GM18526 (cell line): Measurements from ENCODE around the gene CDC42BPA.

Source experiments
- POLR2A ChIP-seq: IDR thresholded peaks from 3 replicates; pipeline ENCODE4 v1.6.1; 2011; ENCODE audit not compliant: insufficient read length; ENCODE audit errors: extremely low read depth

Gene CDC42BPA

DNA sequence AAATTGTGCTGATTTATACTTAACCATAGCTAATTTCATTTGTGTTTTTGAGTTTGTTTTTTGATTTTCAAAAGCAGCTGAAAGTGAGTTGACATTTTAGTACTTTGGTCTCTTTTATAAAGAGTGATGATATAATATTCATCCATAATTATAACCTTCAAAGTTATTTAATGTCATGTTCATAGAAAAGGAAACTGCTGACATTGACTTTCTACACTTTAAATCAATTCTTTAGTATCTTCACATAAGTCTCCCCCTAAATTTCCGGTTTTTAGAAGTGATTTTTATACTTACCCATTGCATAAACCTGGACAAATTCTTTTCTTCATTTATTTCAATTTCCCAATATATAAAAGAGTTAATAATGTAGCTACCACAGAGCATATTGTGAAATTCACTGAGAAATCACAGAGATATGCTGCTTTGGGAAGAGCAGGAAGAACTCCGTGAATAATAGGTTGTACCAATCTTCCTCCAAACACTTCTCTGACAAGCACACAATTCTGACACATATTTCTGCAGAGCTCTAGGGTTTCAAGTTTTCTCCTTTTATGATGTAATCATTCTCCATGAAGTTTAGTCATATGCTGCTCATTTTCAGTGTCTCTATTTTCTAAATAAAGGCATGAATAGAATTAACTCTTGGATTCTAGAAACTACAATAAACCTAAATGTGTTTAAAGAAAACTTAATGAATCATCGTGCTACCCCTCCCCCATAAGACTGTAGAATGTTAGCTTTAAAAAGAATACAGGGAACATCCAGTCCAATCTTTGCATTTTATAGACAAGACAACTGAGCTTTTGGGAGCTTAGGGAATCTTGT, 25.6 kb upstream of the CDC42BPA start:
- no peak for TF ChIP-seq POLR2A

DNA sequence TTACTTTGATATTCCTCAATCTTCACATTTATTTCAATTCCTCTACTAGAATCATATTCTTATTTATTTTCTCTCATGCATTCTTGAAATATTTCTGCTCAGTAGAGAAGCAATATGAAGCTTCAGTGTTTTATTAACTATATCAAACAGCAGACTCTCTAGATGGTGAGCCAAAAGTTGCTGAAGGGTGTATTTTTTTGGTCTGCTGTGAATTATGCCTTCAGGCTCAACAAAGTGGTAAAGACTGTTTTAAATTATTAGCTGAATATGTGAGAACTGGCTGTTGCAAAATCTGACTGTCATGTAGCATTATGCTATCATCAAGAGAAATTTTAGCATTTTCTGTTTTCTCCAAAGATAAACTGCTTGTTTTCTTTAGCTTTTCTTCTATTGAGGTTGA, 24.9 kb upstream of the CDC42BPA start:
- no peak for TF ChIP-seq POLR2A

DNA sequence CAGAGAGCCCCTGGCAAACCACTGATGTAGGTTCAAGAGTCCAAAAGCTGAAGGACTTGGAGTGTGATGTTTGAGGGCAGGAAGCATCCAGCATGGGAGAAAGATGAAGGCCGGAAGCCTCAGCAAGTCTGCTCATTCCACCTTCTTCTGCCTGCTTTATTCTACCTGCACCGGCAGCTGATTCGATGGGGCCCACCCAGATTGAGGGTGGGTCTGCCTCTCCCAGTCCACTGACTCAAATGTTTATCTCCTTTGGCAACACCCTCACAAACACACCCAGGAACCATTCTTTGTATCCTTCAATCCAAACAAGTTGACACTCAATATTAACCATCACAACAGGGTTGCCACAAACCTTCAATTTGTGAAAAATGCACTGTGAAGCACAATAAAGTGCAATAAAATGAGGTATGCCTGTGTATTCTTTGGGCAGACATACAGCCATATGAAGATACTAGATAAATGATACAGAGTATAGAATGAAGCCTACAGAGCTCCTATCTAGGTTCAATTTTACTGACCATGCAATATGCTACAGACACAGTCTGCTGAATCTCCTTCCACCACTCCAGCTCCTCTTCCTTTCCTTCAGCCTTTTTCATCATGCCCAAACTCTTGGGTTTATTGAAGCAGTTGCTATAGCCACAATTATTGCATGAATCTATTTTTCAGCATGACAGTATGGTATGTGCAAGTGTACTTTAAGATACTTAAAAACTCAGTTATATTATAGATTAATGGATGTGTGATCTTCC, 24.0 kb upstream of the CDC42BPA start:
- TF ChIP-seq POLR2A = no peak

DNA sequence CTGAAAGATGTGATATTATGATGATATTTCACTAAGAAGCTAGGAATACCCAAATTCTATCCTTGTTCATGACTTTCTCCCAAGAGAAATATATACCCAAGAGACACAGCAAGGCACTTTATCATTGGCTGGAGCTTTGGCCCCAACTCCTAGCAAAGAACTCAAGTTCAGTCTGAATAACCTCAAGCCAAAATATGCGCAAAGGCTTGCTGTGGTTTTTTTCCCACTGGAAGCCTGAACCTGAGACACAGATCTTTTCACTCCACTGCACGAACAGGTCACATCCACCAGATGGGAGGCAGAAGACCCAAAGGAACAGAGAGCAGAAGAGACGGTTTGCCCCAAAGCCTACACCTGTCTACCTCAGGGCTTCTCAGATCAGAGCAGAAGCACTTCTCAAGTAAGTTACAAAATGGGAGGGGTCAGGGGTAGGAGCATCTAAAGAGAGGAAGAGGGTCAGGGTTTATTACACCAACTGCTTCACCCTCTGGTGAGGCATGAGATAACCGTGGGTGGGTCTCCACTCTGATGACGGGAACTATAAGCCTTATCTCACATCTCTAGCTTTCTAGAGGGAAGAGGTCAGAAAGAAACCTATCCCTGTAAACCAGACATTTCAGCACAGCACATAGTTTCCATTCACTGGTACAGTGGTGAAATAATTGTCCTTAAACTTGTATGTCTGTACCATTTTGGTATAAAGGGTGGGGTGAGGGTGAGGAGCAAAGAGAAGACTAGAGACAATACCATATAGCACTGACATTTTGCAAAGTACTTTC, 17.1 kb upstream of the CDC42BPA start:
- no peak for TF ChIP-seq POLR2A

DNA sequence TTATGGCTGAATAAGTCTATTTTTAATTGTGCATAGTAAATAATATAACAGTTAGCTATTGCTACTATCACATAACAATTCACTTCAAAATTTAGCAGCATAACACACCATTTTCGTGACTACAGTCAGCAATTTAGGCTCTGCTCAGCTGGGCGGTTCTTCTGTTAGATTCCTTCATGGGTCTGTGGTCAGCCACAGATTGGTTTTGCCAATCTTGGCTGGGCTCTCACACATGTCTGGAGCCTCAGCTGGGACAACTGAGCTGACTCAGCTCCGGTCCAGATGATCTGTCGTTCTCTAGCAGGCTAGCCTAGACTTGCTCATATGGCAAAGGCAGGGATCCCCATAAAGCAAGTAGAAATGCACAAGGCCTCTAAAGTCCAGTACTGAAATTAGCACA, 15.1 kb upstream of the CDC42BPA start:
- no peak for TF ChIP-seq POLR2A

DNA sequence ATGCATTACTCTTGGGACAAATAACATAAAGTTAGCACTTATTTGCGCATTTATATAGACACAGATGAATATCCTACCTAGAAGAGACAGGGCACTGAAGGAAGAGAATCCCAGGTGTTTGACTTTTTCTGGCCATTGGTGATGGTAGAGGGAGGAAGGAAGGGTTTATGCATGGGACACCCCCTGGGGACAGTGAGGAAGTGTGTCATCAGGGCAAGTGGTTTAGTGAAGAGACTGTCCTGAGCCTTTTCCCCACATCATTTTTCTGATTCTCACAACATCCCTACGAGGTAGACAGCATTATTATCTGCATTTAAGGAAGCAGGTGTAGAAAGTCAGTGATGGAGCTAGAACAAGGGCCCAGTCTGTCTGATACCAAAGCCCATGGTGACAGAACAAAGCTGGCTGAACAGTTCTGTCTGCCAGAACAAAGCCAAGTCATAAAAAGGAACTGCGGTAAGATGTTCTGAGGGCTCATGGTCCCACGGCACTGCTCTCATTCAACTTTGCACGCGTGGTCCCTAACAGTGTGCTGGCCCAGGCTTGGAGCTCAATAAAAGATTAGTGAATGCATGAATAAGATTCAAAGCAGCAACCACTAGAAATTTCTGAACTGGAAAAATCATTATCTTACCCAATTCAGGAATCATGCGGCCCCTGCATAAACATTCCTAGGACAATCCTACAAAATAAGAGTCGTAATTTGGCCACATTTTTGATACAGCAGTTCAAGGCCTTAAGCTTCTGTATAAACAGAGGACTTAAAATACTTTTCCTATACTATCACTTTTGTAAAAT, 12.2 kb upstream of the CDC42BPA start:
- TF ChIP-seq POLR2A = no peak

DNA sequence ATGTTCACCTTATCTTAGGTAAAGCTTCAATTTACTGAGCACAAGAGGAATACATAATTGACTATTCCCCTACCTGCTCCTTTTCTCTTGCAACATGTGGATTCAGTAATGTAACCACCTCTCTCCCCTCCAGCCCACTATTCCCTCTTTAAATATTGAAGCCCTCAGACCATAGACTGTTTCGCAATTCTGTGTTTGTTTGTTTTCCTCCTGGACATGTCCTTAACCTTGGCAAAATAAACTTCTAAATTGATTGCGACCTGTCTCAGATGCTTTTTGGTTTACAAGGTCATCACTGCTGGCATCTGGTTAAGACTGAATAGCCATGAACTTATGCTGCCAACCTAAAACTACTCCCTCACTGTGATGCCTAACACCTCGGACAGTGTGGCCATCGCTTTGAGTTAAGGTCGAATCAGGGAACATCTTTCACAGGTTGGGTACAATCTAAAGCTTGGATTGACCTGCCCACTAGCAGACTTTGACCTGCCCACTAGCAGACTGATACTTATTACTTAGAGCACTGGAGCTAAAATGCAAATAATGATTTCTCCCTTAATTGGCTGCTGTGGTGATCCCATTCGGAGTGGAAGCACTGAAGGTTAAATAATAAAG, 10.2 kb upstream of the CDC42BPA start:
- no peak for TF ChIP-seq POLR2A

DNA sequence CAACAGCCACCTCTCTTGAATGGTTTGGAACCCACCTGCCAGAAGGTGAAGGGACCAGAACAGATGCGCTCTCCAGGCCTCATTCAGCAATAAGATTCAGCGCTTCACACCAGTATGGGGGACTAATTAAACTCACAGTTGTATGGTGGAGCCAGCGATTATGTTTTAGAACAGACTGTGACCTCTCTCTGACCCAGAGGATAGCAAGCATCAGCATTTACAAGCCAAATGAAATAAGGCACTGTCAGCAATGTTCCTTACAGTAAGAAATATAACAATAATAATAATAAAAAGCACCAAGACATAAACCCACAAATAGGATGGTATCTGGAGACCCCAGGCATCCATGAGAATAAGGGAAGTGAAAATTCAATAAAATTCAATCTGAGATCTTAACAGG, 6.9 kb upstream of the CDC42BPA start:
- TF ChIP-seq POLR2A = no peak

DNA sequence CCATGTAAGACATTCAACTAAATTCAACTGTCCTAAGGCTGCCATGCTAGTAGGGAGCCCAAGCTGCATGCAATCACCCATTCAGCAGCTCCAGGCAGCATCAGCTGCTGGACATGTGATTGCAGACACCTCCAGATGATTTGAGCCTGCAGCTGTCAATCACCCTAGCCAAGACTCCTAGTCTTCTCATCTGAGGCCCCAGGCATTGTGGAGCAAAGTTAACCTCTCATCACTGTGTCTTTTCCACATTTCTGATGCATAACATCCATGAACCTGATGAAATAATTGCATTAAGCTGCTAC, 5.6 kb upstream of the CDC42BPA start:
- no peak for TF ChIP-seq POLR2A

DNA sequence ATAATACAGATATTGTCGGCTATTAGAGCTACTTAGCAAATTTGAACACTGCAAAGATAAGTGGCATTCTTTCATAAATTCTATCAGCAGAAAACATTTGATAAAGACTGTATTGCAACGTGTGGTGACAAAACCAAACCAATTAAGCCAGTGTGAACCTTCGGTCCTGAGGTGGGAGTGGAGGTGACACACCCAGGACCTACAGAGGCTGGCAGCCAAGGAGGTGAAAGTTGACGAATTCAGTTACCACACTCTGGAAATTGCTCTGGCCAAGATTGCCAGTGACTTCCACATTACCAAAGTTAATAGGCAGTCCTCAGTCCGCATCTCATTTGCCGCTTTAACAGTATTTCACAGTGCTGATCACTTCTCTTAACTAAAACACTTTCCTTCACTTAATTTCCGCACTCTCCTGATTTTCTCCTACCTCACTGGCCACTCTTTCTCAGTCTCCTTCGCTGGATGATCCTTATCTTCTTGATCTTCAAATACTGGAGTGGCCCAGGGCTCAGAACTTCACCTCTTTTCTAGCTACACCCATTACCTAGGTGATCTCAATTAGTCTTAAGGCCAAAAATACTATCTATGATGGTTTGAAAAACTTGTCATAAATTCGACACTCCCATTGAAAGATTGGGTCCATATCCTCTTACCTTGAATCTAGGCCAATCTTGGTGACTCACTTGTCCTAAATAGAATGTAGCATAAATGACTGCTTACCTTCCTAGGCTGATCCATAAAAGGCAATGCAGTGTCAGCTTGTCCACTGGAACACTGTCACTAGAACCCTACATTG, 5.1 kb upstream of the CDC42BPA start:
- TF ChIP-seq POLR2A = no peak

DNA sequence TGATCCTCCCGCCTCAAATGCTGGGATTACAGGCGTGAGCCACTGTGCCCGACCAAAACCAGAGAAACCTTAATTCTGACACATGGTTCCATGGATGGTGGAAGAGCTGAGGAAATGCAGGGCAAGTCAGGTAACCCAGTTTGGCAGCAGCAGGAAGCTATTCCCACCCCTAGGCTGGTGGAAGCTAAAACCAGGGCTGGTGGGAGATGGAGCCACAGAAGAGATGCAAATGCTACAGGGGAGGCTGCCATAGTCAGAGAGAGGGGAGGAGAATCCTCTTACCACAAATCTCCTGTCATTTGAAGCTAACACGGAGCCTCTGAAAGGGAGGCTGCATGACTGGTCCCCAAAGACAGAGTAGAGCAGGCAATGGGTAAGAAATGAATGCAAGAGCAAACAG, 4.1 kb upstream of the CDC42BPA start:
- TF ChIP-seq POLR2A = no peak

DNA sequence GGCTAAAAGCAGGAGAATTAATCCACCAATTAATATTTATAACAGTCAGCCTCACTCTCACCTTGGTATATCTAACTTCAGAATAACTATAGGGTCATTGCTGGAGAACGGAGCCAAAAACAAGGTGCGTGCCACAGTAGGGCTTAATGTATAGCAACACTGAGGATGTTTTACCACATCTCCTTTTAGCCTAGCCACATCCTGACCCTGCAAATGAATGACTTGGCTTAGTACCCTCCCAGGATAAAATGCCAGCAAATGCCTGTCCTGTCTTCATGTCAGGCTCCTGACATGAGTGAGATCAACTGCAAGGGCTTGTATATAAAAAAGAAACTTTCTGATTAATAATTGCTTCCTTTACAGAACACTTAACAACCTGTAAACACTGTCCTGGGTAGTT, 2.7 kb upstream of the CDC42BPA start:
- no peak for TF ChIP-seq POLR2A

DNA sequence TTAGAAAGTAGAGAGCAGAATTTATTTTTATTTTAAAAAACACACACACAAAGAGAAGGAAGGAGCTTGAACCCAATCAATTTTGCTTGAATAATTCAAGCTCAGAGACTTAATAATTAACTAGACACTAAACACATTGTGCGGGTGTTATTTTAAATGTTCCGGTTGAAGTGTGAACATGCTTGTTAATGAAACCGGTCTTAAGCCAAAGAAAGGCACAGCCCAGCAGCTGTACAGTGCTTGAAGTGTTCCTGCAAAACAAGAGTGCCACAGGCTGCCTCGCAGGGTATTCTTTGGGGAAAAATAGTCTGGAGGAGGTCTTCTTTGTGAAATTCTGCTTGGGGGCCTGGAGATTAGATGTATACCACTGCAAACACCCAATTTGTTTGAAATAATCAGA, 2.2 kb upstream of the CDC42BPA start:
- TF ChIP-seq POLR2A = no peak
